Liver (tissue), 9 donors: Measurements from ENCODE around the gene NPIPB2. TPM values are rescaled to one million over a fixed set of nuclear protein-coding genes. Genes with fewer than 3 reads are reported as not detected.

Experiments
- DNase-seq: peaks from one replicate; pipeline ENCODE4 v3.0.0-alpha.2; 2017; ENCODE audit warnings: low spot score
- H3K27ac ChIP-seq, 2 donors: one replicate each; pipeline ENCODE4 v1.7.0; 2013; ENCODE audit warnings: inconsistent platforms in 2 of 2, low read length in 2 of 2, control low read depth in 1 of 2, low read depth in 1 of 2, mild to moderate bottlenecking in 1 of 2
- H3K27me3 ChIP-seq, 4 donors: one replicate each; pipeline versions ENCODE4 v1.6.1 to v1.7.0; 2013; ENCODE audit warnings: low read length in 3 of 4, inconsistent platforms in 1 of 4, mild to moderate bottlenecking in 1 of 4, moderate library complexity in 1 of 4; ENCODE audit not compliant: control insufficient read depth in 4 of 4, insufficient read depth in 4 of 4
- H3K36me3 ChIP-seq, 4 donors: one replicate each; pipeline versions ENCODE4 v1.6.1 to v1.7.0; 2013; ENCODE audit warnings: low read length in 3 of 4, mild to moderate bottlenecking in 3 of 4, low read depth in 1 of 4, moderate library complexity in 1 of 4; ENCODE audit not compliant: control insufficient read depth in 4 of 4, insufficient read depth in 3 of 4
- H3K4me1 ChIP-seq, 4 donors: one replicate each; pipeline versions ENCODE4 v1.6.1 to v1.7.0; 2013; ENCODE audit warnings: low read length in 3 of 4, mild to moderate bottlenecking in 3 of 4, moderate library complexity in 1 of 4; ENCODE audit not compliant: control insufficient read depth in 4 of 4, insufficient read depth in 4 of 4
- H3K4me3 ChIP-seq, 3 donors: one replicate each; pipeline versions ENCODE4 v1.6.1 to v1.7.0; 2013; ENCODE audit warnings: low read length in 3 of 3, control low read depth in 1 of 3, low read depth in 1 of 3, mild to moderate bottlenecking in 1 of 3
- H3K9ac ChIP-seq, 2 donors: one replicate each; pipeline ENCODE4 v1.7.0; 2013; ENCODE audit warnings: low read length in 2 of 2, mild to moderate bottlenecking in 2 of 2, moderate library complexity in 2 of 2, control low read depth in 1 of 2, low read depth in 1 of 2
- H3K9me3 ChIP-seq, 4 donors: one replicate each; pipeline versions ENCODE4 v1.6.1 to v1.7.0; 2013; ENCODE audit warnings: low read length in 3 of 4; ENCODE audit not compliant: control insufficient read depth in 4 of 4
- ATF3 ChIP-seq: IDR thresholded peaks from 2 replicates; pipeline ENCODE4 v1.6.1; 2016; ENCODE audit warnings: antibody characterized with exemption
- EGR1 ChIP-seq, 2 donors: IDR thresholded peaks; 2 replicates each; pipeline ENCODE4 v1.6.1; 2016 to 2018; ENCODE audit warnings: antibody characterized with exemption in 2 of 2, low read depth in 2 of 2
- FOXA1 ChIP-seq: IDR thresholded peaks from 2 replicates; pipeline ENCODE4 v1.6.1; 2016; ENCODE audit warnings: antibody characterized with exemption
- FOXA2 ChIP-seq: IDR thresholded peaks from 2 replicates; pipeline ENCODE4 v1.6.1; 2016; ENCODE audit warnings: antibody characterized with exemption
- GABPA ChIP-seq, 2 donors: IDR thresholded peaks in 1 of 2; conservative IDR thresholded peaks in 1 of 2; 2 replicates each; pipeline ENCODE4 v1.6.1; 2016; ENCODE audit warnings: antibody characterized with exemption in 2 of 2, mild to moderate bottlenecking in 1 of 2, moderate library complexity in 1 of 2
- HNF4A ChIP-seq, 2 donors: conservative IDR thresholded peaks; 2 replicates each; pipeline ENCODE4 v1.6.1; 2016; ENCODE audit warnings: antibody characterized with exemption in 2 of 2, mild to moderate bottlenecking in 2 of 2
- HNF4G ChIP-seq: IDR thresholded peaks from 2 replicates; pipeline ENCODE4 v1.6.1; 2016; ENCODE audit warnings: antibody characterized with exemption
- JUND ChIP-seq, 2 donors: IDR thresholded peaks; 2 replicates each; pipeline ENCODE4 v1.6.1; 2016; ENCODE audit warnings: antibody characterized with exemption in 2 of 2
- NR2F2 ChIP-seq: IDR thresholded peaks from 2 replicates; pipeline ENCODE4 v1.6.1; 2016; ENCODE audit warnings: antibody characterized with exemption
- RAD21 ChIP-seq, 2 donors: IDR thresholded peaks; 2 replicates each; pipeline ENCODE4 v1.6.1; 2016; ENCODE audit warnings: antibody characterized with exemption in 2 of 2, mild to moderate bottlenecking in 2 of 2
- RXRA ChIP-seq, 2 donors: IDR thresholded peaks; 2 replicates each; pipeline ENCODE4 v1.6.1; 2017 to 2018; ENCODE audit warnings: antibody characterized with exemption in 2 of 2, mild to moderate bottlenecking in 1 of 2
- SP1 ChIP-seq: IDR thresholded peaks from 2 replicates; pipeline ENCODE4 v1.6.1; 2018; ENCODE audit warnings: antibody characterized with exemption, mild to moderate bottlenecking
- TAF1 ChIP-seq: conservative IDR thresholded peaks from 2 replicates; pipeline ENCODE4 v1.6.1; 2016; ENCODE audit warnings: antibody characterized with exemption, mild to moderate bottlenecking
- YY1 ChIP-seq: IDR thresholded peaks from 2 replicates; pipeline ENCODE4 v1.6.1; 2016; ENCODE audit warnings: antibody characterized with exemption, mild to moderate bottlenecking
- ZBTB33 ChIP-seq: IDR thresholded peaks from 2 replicates; pipeline ENCODE4 v1.6.1; 2016; ENCODE audit warnings: antibody characterized with exemption
- WGBS: extraction: QIAGEN DNeasy Blood & Tissue Kit; methylation state at CpG from one replicate; pipeline ENCODE4 v1.1.7; 2013; 5-methylcytosine and 5-hydroxymethylcytosine counted together
- polyA plus RNA-seq, 2 donors: library from polyadenylated mRNA; stranded (reverse) in 1 of 2; unstranded in 1 of 2; fragments of 200-250 nt in 1 of 2; fragments of >200 nt in 1 of 2; fragmentation: Nextera tagmentation in 1 of 2; extraction: Ambion mirVana in 1 of 2; gene quantifications; one replicate each; pipeline versions ENCODE4 v1.2.1 to v1.2.3, GENCODE V29; 2013 to 2015
- total RNA-seq, 2 donors: library from RNA; depleted of rRNA; stranded (reverse); fragments of >200 nt; gene quantifications; one replicate each; pipeline ENCODE4 v1.2.3, GENCODE V29; 2014
- TF ChIP-seq, protein P1 (sequence below): fragments of 150-350 bp; IDR thresholded peaks from 2 replicates; pipeline ENCODE4 v1.5.1; 2017; ENCODE audit warnings: improper control_type of control experiment, low read depth, low read length; ENCODE audit not compliant: missing input control
- TF ChIP-seq, protein P2 (sequence below): IDR thresholded peaks from 2 replicates; pipeline ENCODE4 v1.6.1; 2016; ENCODE audit warnings: antibody characterized with exemption, mild to moderate bottlenecking
- TF ChIP-seq, protein P3 (sequence below): IDR thresholded peaks from 2 replicates; pipeline ENCODE4 v1.6.1; 2016; ENCODE audit warnings: antibody characterized with exemption
- donor health status: healthy.
- donor health status: healthy.
- donor health status: healthy.
- donor health status: healthy.
- donor health status: healthy.

Gene NPIPB2
- total and polyA plus RNA-seq, 4 donors, result 0.75 to 4.9 (median 3.3) TPM

GRCh38 chr16:11967195-11967911 is 25.5 kb upstream of the NPIPB2 start:
- DNase-seq, result no peak
- no peak overlapping the region for H3K4me3 ChIP-seq
- no peaks in the 10 kb centered on the region for H3K36me3 ChIP-seq
- no peak overlapping the region for H3K9ac ChIP-seq
- TF ChIP-seq SP1, result no peak
- TF ChIP-seq NR2F2, result no peak
- TF ChIP-seq JUND (IDR thresholded peaks at IDR 0.05), result no peak
- TF ChIP-seq, protein P1, sequence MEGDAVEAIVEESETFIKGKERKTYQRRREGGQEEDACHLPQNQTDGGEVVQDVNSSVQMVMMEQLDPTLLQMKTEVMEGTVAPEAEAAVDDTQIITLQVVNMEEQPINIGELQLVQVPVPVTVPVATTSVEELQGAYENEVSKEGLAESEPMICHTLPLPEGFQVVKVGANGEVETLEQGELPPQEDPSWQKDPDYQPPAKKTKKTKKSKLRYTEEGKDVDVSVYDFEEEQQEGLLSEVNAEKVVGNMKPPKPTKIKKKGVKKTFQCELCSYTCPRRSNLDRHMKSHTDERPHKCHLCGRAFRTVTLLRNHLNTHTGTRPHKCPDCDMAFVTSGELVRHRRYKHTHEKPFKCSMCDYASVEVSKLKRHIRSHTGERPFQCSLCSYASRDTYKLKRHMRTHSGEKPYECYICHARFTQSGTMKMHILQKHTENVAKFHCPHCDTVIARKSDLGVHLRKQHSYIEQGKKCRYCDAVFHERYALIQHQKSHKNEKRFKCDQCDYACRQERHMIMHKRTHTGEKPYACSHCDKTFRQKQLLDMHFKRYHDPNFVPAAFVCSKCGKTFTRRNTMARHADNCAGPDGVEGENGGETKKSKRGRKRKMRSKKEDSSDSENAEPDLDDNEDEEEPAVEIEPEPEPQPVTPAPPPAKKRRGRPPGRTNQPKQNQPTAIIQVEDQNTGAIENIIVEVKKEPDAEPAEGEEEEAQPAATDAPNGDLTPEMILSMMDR, result no peak
- TF ChIP-seq RAD21 (IDR thresholded peaks at IDR 0.05), result no peak
- TF ChIP-seq, protein P2, sequence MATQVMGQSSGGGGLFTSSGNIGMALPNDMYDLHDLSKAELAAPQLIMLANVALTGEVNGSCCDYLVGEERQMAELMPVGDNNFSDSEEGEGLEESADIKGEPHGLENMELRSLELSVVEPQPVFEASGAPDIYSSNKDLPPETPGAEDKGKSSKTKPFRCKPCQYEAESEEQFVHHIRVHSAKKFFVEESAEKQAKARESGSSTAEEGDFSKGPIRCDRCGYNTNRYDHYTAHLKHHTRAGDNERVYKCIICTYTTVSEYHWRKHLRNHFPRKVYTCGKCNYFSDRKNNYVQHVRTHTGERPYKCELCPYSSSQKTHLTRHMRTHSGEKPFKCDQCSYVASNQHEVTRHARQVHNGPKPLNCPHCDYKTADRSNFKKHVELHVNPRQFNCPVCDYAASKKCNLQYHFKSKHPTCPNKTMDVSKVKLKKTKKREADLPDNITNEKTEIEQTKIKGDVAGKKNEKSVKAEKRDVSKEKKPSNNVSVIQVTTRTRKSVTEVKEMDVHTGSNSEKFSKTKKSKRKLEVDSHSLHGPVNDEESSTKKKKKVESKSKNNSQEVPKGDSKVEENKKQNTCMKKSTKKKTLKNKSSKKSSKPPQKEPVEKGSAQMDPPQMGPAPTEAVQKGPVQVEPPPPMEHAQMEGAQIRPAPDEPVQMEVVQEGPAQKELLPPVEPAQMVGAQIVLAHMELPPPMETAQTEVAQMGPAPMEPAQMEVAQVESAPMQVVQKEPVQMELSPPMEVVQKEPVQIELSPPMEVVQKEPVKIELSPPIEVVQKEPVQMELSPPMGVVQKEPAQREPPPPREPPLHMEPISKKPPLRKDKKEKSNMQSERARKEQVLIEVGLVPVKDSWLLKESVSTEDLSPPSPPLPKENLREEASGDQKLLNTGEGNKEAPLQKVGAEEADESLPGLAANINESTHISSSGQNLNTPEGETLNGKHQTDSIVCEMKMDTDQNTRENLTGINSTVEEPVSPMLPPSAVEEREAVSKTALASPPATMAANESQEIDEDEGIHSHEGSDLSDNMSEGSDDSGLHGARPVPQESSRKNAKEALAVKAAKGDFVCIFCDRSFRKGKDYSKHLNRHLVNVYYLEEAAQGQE, result no peak
- TF ChIP-seq, protein P3, sequence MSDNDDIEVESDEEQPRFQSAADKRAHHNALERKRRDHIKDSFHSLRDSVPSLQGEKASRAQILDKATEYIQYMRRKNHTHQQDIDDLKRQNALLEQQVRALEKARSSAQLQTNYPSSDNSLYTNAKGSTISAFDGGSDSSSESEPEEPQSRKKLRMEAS, result no peak
- no peak for TF ChIP-seq ATF3
- TF ChIP-seq FOXA1, result no peak
- no peak for TF ChIP-seq ZBTB33
- TF ChIP-seq HNF4A (conservative IDR thresholded peaks at IDR 0.05), result no peak
- no peak for TF ChIP-seq RXRA (IDR thresholded peaks at IDR 0.05)
- TF ChIP-seq YY1, result no peak
- TF ChIP-seq GABPA (IDR thresholded peaks at IDR 0.05 in 1 of 2, conservative IDR thresholded peaks at IDR 0.05 in 1 of 2), result no peak
- no peak for TF ChIP-seq FOXA2
- TF ChIP-seq HNF4G, result no peak
- TF ChIP-seq EGR1 (IDR thresholded peaks at IDR 0.05; ENCODE audit: low read depth in 2 of 2), result no peak
- no peak for TF ChIP-seq TAF1
- H3K27me3 ChIP-seq, result no peaks in the 10 kb centered on the region
- 87% methylated on average over 17 of the region's 17 CpGs for WGBS
- no peaks in the 10 kb centered on the region for H3K9me3 ChIP-seq
- peaks cover 0 to 3% (median 0%) of the 10 kb centered on the region in 4 donors for H3K4me1 ChIP-seq
- H3K27ac ChIP-seq, result no peak overlapping the region
